Hepatic stellate cell (primary cell): ENCODE measurements around the gene SGCA.

Experiments used
- DNase-seq: peaks from one replicate; pipeline ENCODE4 v3.0.0; 2011; ENCODE audit warnings: low spot score

The SGCA gene

DNA sequence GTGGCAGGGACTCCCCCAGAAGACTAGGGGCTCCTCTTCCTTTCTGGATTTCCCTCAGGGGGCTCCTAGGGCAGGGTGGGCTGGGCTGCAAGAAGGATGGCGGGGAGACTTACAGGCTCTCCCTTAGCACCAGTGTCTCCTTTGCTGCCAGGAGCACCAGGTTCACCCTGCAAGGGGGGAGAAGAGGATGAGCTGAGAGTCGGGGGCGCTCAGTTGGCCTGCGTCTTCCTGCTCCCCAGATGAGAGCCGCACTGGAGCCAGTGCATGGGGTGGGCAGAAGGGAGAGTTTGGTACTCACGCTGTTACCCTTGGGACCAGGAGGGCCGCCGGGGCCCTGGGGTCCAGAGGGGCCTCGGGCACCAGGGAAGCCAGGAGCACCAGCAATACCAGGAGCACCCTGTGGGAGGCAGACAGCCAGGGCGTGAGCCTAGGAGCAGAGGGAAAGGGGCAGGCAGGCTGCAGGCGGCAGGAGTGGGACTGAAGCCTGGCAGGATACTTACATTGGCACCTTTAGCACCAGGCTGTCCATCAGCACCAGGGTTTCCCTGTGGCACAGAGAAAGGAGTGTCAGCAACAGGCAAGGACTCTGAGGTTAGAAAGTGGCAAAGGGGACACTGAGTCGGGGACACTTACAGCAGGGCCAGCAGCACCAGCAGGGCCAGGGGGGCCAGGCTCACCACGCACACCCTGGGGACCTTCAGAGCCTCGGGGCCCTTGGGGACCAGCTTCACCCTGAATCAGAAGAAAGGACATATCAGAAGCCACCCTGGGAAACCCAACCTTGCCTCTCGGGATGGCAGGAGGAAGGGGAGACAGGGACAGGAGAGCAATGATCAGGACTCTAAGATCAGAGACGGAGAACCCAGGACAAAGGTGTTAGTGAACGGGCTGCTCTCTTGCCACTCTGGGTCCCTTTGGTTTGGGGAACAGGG, 29.4 kb downstream of the SGCA start:
- DNase-seq: no peak

DNA sequence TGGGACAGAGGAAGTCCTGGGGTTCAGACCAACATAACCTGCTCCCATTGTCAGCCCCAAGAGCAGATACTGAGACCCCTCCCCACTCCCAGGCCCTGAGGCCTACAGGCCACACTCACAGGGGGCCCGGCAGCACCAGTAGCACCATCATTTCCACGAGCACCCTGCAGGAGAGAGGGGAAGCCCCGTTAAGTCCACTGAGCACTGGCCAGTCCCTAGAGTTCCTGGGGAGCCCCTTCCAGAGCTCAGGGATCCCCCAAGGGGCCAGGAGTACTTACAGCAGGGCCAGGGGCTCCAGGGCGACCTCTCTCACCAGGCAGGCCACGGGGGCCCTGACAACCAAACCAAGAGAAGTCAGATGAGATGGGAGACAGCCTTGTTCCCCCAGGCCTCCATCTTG, 30.2 kb downstream of the SGCA start:
- DNase-seq: no peak

DNA sequence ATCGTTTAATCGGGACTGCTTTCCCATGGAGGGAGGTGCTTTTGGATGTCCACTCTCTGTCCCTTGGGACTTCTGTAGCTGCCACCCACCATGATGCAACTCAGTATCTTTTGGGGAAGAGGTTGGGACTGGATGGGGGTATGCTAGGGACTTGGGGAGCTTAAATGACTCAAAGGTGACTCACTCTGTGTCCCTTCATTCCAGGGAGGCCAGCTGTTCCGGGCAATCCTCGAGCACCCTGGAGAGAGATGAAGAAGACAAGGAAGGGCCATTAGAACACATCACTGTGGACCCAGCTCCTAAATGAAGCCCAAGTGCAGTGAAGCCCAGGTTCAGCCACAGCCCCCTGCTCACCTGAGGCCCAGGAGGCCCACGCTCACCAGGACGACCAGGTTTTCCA, 31.0 kb downstream of the SGCA start:
- no peak for DNase-seq

DNA sequence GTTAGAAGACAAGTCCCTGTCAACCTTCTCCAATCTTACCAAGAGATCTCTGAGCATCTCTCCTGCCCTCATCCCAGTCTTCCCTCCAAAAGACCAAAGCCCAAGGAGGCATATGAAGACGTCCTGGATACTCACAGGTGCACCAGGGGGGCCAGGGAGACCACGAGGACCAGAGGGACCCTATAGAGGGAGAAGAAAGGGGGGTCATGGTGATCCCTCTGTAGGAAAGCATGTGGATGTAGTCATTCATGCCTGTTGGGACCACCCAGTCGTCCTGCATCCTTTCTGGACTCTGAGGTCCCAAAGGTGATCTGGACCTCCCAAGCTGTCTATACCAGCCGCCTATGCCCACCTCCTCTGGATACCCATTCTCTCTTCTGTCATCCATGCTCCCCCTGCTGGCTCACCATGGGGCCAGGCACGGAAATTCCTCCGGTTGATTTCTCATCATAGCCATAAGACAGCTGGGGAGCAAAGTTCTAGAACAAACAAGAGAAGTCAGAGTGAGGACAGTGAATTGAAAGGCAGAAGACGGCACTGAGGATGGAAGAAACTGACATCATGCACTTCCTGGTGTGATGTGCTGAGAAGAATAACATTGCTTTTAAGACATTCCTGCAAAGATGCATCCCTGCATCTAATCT, 32.3 kb downstream of the SGCA start:
- DNase-seq: no peak

DNA sequence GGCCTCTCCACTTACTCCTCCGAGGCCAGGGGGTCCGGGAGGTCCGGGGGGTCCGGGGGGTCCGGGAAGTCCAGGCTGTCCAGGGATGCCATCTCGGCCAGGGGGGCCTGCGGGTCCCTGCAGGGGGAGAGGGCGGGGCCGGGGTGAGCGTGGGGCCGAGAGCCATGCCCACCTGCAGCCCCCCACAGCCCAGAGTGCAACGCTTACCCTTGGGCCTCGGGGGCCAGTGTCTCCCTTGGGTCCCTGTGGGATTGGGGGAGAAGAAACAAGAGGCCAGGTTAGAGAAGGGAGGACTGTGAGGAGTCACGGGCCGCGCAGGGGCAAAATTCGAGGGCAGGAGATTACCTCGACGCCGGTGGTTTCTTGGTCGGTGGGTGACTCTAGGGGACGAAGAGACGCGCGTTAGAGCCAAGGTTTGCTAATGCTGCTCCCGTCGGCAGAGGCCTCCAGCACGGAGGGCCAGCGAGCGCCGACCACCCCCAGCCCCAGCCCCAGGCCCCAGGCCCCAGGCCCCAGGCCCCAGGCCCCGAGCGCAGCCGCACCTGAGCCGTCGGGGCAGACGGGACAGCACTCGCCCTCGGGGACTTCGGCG, 33.5 kb downstream of the SGCA start:
- no peak for DNase-seq

DNA sequence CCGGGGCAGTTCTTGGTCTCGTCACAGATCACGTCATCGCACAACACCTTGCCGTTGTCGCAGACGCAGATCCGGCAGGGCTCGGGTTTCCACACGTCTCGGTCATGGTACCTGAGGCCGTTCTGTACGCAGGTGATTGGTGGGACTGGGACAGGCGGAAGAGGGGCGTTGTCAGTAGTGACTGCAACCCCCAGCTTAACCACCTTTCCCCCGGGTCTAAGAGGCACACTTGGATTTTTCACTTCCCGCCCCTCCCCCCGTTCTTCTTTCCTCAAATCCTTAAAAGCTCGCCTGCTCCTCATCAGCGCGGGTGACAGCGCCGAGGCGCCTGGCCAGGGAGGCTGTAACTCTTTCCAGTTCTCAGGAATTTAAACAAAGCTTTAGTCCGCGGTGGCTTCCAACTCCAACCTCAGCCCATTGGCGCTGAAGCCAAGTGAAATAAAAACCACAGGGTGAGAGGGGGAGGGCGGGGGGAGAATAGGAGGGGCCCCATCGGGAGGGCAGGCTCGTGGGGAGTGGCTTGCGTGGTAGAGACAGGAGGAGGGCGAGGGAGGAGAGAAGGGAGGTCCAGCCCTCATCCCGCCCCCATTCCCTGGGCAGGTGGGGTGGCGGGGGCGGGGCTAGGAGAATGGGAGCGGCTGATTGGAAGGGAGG, 34.1 kb downstream of the SGCA start:
- DNase-seq: peak; percentile 92

DNA sequence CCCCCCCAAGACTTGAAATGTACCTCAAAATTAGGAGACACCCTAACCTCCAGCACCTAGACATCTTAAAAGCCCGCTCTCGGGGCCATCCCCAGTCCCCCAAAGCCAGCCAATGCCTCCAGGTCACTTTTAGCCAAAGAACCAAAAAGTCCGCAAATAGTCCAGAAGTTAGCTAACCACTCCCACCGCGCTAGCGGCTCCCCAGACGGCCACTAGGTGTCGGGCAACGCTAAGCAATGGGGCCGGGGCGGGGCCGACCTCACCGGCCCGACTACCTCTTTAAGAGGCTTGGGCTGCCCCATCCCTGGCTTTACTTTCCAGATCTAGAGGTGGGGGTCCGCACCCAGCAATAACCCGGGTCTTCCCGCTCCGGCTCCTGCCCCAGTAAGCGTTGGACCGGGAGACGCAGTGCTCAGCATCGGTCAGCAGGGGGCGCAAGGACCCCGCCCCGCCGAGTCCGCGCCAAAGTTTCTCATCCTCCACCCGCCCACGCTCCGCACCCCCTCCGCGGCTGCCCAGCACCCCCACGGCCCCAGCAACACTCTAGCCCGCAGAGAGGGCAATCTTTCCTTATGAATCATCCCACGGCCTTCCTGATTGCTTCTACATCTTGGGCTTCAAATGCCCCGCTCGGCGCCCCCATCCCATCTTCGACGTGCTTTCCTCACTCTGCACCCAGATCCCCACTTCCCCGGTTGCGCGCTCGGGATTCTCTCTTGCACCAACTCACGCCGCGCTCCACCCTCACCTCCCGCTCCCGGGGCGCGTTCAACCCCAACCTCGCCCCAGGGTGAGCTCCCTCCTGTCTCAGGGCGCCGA, 34.9 kb downstream of the SGCA start:
- DNase-seq: peak; percentile 85

DNA sequence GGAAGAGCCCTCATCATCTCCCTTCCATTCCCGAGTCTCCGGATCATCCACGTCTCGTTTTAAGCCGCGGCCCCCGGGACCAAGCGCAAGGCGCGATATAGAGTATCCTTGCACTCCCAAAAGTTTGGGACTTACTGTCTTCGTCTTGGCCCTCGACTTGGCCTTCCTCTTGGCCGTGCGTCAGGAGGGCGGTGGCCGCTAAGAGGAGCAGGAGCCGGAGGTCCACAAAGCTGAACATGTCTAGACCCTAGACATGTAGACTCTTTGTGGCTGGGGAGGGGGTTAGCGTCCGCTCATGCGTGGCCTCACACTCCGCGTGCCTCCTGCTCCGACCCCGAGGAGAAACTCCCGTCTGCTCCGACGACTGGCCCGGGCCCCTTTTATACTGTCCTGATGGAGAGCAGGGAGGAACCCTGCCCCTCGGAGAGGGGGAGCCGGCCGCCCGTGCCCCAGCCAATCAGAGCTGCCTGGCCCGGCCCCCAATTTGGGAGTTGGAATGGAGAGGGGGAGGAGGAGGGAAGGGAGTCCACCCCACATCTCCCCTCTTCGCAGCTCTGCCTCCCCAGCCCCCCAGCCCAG, 35.6 kb downstream of the SGCA start, which contains the start of gene COL1A1:
Gene COL1A1 (minus strand): TSS at position 356 of the 579 bp plus-strand sequence. CDS start 118 bp downstream, at position 238.
- DNase-seq: peak; percentile 96

DNA sequence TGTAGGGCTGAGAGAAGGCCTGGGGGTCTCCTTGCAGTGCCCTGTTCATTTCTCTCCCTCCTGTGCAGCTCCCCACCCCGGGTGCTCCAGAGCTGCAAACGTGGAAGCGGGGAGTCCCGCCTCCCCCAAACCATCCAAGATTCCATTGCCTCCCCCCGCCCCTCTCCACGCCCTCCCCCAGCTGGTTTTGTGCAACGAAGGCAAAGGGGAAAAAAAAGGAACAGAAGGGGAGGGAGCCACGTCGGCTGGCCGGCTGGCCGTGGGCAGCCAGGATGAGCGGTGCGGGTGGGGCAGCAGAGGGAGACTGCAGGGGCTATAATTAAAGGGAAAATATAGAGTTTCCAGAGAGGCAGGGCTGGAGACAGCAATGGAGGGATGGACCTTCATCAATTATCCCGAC, 37.3 kb downstream of the SGCA start:
- DNase-seq: no peak

DNA sequence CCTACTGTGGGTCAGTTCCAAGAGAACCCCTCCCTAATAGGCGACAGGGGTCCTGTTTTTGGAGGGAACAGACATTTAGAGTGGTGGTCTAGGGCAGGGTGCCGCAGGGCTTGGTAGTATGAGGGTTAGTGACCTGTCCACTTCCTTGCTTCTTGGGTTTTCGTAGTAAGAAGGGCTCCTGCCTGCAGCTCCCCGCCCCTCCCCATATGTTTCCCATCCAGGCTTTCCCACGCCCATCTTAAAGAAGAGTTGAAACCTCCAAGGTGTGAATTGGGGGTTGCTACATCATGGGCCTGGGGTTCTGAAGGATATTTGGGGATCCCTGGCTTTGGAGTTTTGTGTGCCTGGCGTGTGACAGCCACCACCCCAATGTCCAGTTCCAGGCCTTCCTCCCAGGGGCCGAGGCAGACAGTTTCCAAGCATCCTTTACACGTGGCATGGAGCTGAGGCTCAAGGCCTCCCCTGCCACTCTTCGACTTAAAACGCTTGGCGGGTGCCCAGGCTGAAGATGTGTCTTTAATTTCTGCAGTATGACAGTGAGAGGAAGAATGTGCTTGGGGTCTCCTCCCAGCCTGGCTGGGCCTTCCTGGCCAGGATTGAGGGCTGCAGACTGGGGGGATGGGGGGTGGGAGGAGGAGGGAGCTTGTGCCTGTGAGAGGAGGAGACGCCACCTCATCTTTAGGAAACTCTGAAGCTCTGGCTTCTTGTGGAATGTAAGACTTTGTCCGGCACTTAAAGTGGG, 38.0 kb downstream of the SGCA start:
- DNase-seq: peak; percentile 86

DNA sequence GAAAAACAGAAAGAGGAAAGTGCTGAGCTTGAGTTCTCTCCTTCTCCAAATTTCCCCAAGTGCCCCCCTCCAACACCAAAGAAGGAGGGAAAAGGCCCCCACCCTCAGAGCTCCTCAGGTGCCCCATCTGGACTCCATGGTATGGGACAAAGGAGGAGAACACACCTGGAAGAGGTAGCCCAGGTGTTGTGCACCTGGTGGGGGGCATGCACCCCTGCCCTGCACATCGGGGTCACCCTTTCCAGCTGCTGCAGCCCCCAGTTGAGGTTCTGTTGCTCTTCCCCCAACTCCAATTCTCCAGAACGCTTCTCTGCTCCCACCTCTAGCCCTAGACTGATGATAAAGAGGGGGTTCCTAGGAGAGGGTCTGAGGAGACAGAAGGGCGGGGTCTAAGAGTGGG, 38.6 kb downstream of the SGCA start:
- DNase-seq: no peak

DNA sequence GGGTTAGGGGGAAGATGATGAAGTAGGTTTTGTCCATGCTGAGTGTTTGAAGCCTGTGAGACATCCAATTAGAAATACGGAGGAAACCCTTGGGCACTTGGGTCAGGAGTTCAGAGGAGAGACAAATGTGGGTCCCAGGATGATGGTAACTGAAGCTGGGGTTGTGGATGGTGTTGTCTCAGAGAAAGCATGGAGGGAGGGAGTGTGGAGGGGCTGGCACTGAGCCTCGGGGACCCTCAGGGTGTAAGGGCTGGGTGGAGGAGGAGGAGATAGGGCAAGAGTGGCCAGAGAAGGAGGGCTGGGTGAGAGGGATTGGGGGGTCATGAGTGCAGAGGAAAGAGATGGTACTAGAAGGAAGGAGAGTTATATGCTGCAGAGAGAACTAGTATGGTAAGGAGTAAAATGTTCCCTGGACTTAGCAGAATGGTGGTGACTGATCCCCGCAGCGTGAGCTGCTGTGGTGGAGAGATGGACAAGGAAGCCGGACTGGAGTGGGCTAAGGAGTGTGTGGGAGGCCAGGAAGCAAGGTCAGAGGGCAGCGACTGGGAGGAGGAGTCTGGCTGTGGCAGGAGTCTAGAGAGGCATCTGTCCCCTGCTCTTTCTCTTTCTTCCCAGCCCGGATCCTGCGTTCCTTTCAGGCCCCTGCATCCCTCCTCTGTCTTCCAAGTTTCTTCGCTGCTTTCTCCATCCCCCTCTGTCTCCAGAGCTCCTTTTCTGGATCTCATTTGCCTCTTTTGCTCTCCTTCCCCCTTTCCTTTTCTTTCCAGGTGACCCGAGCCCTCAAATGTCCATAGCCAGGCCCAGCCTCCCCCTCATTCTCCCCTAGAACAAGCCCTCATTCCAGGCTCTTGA, 39.5 kb downstream of the SGCA start:
- no peak for DNase-seq

DNA sequence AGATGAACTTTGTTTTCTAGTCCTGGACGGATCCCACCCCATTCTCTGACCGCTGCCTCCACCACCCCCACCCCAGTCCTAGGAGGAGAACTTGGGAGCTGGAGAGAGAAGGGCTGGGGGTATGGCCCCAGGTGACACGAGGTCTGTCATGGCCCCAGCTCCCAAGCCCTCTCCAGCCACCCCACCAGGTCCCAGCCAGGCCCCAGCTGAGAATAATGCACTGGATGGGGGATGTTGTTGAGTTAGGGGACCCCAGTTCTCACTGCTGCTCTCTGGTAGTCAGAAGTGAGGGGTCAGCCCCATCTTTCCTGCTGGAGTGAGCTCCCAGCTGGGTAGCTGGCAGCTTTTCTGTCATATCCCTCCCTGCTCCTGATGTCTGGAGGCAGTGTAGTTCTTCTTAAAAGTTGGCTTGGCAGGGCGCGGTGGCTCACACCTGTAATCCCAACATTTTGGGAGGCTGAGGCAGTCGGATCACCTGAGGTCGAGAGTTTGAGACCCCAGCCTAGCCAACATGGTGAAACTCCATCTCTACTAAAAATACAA, 40.2 kb downstream of the SGCA start:
- no peak for DNase-seq

DNA sequence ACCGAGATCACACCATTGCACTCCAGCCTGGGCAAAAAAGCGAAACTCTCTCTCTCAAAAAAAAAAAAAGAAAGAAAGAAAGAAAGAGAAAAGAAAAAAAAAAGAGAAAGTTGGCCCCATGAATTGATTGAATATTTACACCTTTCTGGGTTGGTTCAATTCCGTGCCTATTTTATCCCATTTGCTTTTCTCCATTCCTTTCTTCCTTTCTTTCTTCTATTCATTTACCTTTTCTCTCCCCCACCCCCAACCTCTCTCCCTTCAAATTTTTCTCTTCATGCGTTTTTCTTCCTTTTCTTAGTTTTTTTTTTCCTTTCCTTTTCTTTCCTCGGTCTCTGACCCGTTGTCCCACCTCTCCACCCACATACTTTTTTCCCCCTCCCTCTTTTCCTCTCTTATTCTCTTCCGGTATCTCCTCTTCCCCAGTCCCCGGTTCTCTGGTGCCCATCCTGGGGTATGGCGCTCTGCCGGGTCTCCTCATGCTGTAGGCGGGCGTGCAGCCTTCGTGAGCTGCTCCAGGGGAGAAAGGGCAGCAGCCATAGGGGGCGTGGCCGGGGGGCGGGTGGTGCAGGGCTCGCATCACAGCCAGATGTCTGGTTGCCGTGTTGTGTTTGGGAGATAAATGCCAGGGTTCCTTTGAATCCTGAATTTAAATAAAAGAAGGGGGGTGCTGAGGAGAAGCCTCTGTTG, 40.9 kb downstream of the SGCA start:
- DNase-seq: no peak

DNA sequence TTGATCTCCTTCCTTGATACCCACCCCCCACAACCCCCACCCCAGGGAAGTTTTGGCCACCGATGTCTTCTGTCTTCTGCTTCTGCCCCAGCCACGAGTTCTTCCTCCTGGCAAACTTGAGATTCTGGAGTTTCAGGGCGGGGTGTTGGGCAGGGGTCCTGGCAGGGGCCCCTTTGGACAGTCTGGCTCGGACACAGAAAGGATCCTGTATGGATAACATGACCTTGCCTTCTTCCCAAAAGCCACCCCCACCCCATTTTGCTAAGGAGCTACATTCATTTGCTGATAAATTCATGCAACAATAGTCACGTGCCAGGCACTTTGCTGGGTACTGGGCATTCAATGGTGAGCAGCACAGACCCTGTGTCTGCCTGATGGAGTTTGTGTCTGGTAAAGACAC, 41.5 kb downstream of the SGCA start:
- no peak for DNase-seq

DNA sequence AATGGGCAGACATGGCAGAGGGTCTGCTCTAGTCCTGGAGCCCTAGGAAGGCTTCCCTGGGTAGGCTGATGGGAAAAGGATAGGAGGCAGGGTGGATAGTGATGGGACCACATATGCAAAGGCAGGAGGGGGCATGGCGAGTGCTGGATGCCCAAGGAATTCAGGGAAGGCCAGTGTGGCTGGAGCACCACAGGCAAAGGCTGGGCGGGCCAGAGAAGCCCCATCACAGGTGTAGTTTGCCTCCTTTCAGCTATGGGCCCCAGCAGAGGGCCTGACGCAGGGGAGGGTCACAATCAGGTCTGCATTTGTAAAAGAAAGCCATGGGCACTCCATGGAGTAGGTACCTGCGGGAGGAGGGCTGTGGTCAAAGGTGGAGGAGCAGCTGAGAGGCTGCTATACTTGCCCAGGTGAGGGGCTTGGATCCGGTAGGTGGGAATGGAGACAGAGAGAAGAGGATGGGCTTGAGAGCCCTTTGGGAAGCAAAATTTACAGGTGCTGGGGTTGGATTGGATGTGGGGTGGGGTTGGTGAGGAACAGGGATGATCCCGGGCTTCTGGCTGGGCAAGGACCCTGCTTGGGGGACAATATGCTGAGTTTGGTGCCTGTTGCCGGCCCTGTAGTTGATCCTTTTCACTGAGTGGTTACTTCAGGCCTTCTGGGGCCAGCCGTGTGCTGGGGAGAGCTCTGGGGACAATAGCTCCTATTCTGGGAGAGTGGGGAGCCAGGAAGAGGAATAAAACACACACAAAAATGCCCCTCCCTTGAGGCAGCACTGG, 42.2 kb downstream of the SGCA start:
- DNase-seq: no peak

DNA sequence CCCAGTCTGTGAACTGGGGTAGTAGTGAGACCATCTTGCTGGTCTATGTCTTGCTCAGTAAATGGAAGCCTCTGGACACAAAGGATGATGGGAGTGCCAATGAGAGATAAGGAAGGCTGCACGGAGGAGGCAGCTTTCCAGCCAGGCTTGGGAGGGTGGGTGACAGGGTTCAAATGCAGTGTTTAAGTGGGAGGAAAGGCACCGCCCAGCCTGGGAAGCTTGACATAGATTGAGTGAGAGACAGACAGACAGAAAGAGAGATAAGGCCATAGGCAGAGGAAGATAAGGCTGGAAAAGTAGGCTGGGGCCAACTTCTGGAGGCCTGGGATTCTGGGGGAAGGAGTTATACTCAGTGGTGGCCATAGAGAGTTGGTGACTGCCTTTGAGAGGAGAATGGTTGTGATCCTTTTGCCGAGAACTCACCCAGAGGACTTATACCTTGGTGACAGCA, 42.8 kb downstream of the SGCA start:
- no peak for DNase-seq

DNA sequence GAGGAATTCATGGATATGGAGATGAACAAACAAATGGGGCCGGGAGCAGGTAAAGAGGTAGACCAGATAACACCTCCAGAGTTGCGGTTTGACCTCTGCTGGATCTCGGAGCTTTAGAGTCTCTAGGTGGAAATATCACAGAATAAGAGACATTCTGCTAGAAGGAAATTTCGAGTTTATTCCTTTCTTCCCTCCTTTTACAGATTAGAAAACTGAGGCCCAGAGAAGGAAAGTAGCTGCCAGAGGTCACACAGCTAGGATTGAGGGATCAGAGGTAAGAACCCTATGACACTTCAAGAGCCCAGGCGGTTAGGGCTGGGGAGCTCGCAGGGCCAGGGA, 43.3 kb downstream of the SGCA start:
- no peak for DNase-seq
